ENCODE results near the gene WDR37. TPM values are rescaled to one million over a fixed set of nuclear protein-coding genes. Genes with fewer than 3 reads are reported as not detected.

WDR37 gene
- polyA plus RNA-seq, 1 experiment = 16.0 TPM

- Histone ChIP-seq H3K4me3 (ENCODE audit: low read depth, low read length) (no peak overlapping the region), H3K9me3 (ENCODE audit: control insufficient read depth, insufficient read depth, low read length) (peaks cover 9% of the 10 kb centered on the region), H3K27me3 (ENCODE audit: control insufficient read depth, insufficient read depth, low read length) (no peaks in the 10 kb centered on the region), H3K27ac (ENCODE audit: low read depth, low read length) (no peak overlapping the region)
- DNase-seq (ENCODE audit: low read depth, low spot score) = no peak
- no peak for TF ChIP-seq CTCF (IDR thresholded peaks at IDR 0.05; ENCODE audit: low read depth, low read length)
- ChIA-PET POLR2A (no interaction called here), CTCF (no interaction called here)
These were observed 51.5 kb downstream of the WDR37 start for GRCh38 chr10:1107679-1108078.

- DNase-seq (ENCODE audit: low read depth, low spot score) = peak; percentile 41
- no peak overlapping the region for H3K4me3 ChIP-seq (ENCODE audit: low read depth, low read length)
- ChIA-PET CTCF (interaction anchor here (1.2 to 1.7 kb wide), 2 partner anchors 26 to 1934 kb away, joined by 4 read pairs; no protein-coding TSS in a partner anchor), POLR2A (no interaction called here)
- peak overlapping the region; percentile 73 for H3K27ac ChIP-seq (ENCODE audit: low read depth, low read length)
- peak; percentile 68 for TF ChIP-seq CTCF (IDR thresholded peaks at IDR 0.05; ENCODE audit: low read depth, low read length)
- H3K9me3 ChIP-seq (ENCODE audit: control insufficient read depth, insufficient read depth, low read length) = peaks cover 9% of the 10 kb centered on the region
- no peaks in the 10 kb centered on the region for H3K27me3 ChIP-seq (ENCODE audit: control insufficient read depth, insufficient read depth, low read length)
These were observed 53.8 kb downstream of the WDR37 start for GRCh38 chr10:1109795-1110673.

GRCh38 chr10:1110674-1111119, 54.5 kb downstream of the WDR37 start:
- H3K27ac ChIP-seq (ENCODE audit: low read depth, low read length) = peak overlapping the region; percentile 73
- CTCF ChIA-PET = interaction anchor here (1.2 to 1.7 kb wide), 2 partner anchors 27 to 1934 kb away, joined by 4 read pairs; no protein-coding TSS in a partner anchor

GRCh38 chr10:1114315-1114714, 58.1 kb downstream of the WDR37 start:
- DNase-seq (ENCODE audit: low read depth, low spot score) = no peak
- H3K27me3 ChIP-seq (ENCODE audit: control insufficient read depth, insufficient read depth, low read length) = no peaks in the 10 kb centered on the region
- no peak for TF ChIP-seq CTCF (IDR thresholded peaks at IDR 0.05; ENCODE audit: low read depth, low read length)
- no peak overlapping the region for H3K4me3 ChIP-seq (ENCODE audit: low read depth, low read length)
- peaks cover 9% of the 10 kb centered on the region for H3K9me3 ChIP-seq (ENCODE audit: control insufficient read depth, insufficient read depth, low read length)
- POLR2A ChIA-PET = no interaction called here
- CTCF ChIA-PET = no interaction called here
- H3K27ac ChIP-seq (ENCODE audit: low read depth, low read length) = no peak overlapping the region

More at GRCh38 chr10:1110674-1111119, 54.5 kb downstream of the WDR37 start:
- TF ChIP-seq CTCF (IDR thresholded peaks at IDR 0.05; ENCODE audit: low read depth, low read length) = no peak
- DNase-seq (ENCODE audit: low read depth, low spot score) = no peak
- H3K27me3 ChIP-seq (ENCODE audit: control insufficient read depth, insufficient read depth, low read length) = no peaks in the 10 kb centered on the region
- H3K4me3 ChIP-seq (ENCODE audit: low read depth, low read length) = no peak overlapping the region
- peaks cover 9% of the 10 kb centered on the region for H3K9me3 ChIP-seq (ENCODE audit: control insufficient read depth, insufficient read depth, low read length)
- POLR2A ChIA-PET = no interaction called here
